HEK293T (cell line): ENCODE data around the gene CHL1.

Experiments
- L3MBTL2 ChIP-seq: fragments of 450-650 bp; conservative IDR thresholded peaks from 2 replicates; pipeline ENCODE4 v1.6.1; 2016; ENCODE audit warnings: mild to moderate bottlenecking
- SP1 ChIP-seq: fragments of 450-650 bp; IDR thresholded peaks from 2 replicates; pipeline ENCODE4 v1.6.1; 2017

GRCh38 chr3:317012-317411 lies 120.4 kb downstream of the CHL1 start:
- TF ChIP-seq L3MBTL2 (no peak), SP1 (no peak)
